GM19468 (cell line): Measurements from ENCODE around the gene CREBL2.
"Not testable (repeated sequence)": the region's sequence is repeated elsewhere in the genome, so short reads cannot be mapped to it uniquely, and the experiment has no call there.

Experiments used
- ATAC-seq: cut with Tn5 transposase; IDR thresholded peaks from one replicate; pipeline ENCODE4 v1.9.1; 2021; ENCODE audit warnings: mild to moderate bottlenecking, moderate library complexity, moderate number of reproducible peaks; ENCODE audit not compliant: unreplicated experiment; ENCODE audit errors: extremely low read depth

CREBL2 gene

DNA sequence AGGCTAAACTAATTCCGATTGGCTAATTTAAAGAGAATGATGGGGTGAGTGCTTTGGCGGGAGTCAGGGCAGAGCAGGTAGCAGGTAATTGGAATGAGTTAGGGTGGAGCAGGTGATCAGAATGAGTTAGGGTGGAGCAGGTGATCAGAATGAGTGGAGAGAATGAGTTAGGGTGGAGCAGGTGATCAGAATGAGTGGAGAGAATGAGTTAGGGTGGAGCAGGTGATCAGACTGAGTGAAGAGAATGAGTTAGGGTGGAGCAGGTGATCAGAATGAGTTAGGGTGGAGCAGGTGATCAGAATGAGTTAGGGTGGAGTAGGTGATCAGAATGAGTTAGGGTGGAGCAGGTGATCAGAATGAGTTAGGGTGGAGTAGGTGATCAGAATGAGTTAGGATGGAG, 15.7 kb upstream of the CREBL2 start:
- not testable (repeated sequence) for ATAC-seq

GRCh38 chr12:12596598-12596997, 15.1 kb upstream of the CREBL2 start:
- ATAC-seq: not testable (repeated sequence)

DNA sequence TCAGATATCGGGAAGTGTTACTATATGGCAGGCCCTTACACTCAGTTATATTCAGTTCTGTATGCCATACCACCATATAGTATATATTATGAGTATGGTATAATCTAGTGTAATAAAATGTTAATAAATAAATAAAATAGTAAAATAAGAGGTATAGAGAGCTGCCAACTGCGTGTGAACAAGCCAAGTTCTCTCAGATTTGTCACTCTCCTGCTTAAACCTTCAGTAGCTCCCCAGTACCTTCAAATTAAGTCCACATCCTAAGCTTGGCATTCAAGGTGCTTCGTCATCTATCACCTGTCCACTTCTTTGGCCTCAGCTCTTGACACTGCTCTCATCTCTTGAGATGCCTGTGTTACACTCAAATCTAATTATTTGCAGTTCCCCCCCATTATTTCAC, 12.8 kb upstream of the CREBL2 start:
- ATAC-seq: no peak

DNA sequence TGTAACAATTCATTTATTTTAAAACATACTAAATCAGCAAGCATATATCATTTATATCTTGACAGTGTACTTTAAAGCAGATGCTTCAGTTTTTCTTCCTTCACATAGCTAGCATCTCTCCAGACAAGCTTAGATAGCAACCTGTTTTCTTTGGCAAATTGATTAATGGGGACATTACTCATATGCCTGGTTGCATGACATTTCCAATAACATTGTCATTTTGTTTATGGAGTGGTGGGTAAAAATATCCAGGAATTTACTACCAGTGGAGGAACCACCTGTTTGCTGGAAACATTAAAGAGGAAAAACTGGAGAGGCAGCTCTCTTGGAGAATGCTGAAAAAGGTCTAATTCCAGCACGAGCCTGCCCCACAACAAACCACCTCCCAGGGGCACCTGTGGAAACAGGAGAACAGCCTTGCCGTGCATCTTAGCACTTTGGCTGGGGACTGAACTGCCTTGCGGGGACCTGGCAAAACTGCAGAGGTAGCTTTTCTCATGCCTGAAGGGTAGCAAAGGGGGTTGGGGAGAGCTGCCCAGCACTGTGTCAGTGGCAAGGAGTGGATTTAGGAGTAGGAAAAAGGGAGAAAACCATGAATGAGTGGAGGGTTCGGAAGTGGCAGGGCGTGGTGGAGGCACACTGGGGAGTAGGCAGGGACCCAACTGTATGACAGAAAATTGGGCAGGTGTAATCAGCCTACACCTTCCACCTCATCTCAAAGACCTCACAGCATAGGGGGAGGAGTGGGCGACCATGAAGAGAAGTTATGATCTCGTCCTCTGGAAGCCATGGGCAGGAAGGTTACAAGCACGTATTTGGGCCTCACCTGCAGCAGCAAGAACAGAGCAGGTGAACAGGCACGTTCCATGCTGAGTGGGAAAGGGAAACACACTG, 11.7 kb upstream of the CREBL2 start:
- ATAC-seq: no peak

DNA sequence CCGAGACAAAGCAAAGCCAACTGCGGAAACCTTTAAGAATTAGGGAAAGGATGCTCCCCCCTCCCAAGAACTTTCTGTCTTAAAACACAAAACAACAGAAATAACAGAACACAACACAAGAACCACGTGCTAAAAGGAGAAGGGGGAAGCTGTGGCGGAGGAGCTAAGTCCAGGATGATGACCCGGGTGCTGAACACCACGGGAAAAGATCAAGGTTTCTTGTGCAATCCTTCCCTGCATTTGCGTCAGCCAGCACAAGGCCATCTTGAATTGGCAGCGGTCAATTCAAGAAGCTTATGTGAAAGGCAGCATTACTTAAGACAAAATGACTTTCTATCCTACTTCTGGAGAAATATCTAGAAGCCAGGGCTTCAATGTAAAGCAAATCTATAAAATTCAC, 11.0 kb upstream of the CREBL2 start:
- ATAC-seq: no peak

DNA sequence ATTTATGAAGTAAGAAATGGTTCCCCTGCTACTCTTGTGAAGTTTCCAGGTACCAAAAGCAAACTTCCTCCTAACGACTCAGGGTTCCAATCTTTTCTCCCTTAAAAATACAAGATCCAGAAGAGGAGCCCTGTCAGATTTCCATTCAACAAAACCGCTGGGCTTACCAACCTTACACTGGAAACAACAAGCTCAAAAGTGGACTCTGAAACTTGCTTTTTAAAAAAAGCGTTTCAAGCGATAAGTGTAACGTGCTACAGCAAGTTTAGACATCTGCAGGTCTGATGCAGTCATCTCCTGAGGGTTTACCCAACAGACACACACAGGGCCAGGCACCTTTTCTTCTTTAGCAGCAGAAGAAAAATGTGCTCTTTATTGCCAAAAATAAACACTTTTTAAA, 6.9 kb upstream of the CREBL2 start:
- no peak for ATAC-seq

DNA sequence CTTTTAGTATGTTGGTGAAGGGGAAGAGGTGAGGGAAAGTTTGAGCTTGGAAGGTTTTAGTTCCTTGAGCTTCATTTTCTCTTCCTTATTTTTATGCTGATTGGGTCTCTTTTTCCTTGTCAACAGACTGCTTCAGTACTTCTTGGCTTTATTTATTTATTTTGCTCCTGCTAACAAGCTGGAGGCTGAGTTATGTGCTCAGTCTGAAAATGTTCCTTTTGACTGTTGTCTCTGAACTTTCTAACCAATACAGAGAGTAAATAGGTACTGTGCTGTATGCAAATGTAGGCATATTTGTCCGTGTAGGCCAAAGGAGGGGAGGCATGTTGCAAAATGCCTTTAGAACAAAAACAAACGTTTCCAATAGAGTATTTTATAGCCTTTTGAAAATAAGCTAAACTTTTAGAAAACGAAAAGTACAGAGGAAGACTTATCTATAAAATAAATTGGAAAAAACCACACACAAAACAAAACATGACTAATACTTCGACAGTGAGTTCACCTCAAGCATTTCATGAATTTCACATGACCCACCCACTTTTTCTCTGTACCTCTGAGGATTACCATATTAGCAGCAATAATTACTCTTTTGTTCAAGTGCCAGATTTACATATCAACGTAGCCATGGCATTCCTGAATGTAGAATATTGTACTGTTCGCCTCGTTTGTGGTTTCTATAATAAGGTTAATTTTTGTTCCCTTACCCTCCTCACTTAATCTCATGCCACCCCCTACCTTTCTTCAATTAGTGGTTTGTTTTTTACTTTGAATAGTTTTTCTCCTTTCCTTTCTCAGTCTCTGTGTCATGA, 4.7 kb upstream of the CREBL2 start:
- no peak for ATAC-seq

DNA sequence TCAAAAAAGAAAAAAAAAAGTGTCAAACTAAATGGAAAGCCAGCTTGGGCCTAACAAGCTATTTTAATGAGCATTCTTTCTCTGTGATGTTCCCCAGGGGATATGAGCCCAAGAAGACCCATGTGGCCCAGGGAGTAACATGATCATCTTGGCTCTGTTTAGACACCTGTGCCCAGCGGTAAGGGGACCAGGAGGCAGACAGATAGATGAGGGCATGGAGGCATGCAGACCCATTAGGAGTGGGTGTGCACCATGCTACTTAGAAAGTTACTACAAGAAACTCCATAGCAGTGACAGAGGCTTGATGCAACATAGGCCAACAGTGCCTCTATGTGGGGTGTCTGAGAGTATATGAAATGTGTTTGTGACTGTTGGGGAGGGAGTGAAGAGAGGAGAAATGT, 3.1 kb upstream of the CREBL2 start:
- ATAC-seq: no peak

- ATAC-seq: no peak
Observed at GRCh38 chr12:12609692-12610091, 2.0 kb upstream of the CREBL2 start.

- ATAC-seq: no peak
Observed at GRCh38 chr12:12610711-12611110, 965 bp upstream of the CREBL2 start.

- no peak for ATAC-seq
Observed at GRCh38 chr12:12612358-12612757, 682 bp downstream of the CREBL2 start.

DNA sequence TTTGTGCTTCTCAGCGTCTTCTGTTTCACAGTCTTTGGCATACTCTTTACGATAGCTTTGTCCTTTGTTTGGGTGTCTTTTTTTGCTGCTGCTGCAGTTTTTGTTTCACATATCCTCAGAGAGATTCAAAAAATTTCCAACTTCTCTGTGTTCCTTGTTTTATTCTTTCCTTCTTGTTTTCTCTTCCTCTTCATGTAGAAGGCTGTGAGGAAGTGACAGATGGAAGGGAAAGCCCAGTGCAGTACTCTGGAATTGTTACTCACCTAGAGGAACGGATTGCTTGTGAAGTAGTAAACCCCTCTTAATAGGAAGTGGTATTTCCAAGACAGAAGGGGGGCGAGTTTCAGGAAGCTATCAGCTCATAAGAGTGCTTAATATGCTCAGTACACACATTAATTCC, 1.7 kb downstream of the CREBL2 start:
- ATAC-seq: no peak

DNA sequence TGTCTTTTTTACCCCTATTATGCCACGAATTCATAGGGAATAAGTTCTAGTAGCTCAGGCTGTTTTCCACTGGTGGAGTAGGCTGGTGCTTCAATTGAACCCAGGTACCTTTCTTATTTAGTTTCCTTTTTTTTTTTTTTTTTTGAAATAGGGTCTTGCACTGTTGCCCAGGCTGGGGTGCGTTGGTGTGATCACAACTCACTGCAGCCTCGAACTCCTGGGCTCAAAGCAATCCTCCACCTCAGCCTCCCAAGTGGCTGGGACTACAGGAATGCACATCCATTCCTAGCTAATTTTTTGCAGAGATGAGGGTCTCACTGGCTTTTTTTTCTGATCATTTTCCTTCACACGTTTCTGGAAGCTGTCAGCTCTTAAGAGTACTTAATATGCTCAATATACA, 2.7 kb downstream of the CREBL2 start:
- no peak for ATAC-seq

DNA sequence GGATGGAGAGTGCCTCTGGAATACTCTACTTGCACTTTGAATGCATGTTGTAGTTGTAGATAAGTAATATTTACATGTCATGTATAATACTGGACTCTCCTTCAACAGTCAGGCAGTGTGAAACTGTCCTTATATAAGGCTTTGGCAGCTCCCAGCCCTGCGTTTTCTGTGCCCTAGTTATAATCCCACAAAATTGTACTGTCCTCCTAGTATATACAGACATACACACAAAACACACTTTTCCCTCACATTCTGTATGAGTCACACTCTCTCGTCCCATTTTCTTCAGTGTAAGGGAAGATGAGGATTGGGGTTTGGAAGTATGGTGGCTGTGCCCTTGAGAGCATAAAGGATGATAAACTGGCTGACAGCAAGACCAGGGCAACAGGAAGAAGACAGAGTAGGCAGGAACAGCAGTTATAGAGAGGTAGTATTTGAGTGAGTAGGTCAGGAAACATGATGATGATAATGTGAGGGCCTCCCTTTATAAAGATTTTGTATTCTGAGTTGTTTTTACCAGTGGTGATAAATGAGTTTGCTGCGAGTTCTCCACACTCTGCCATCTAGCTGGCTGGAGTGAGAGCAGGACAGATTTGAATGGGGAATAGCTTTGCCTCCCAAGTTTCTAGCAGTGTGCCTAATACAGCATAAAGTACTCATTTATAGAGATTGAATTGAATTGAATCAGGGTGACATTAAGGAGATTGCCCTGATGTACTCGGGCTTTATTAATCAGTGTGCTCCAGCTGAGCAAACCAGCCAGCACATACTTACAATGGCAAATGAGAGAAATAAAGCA, 5.0 kb downstream of the CREBL2 start:
- no peak for ATAC-seq

GRCh38 chr12:12618064-12618463, 6.4 kb downstream of the CREBL2 start:
- not testable (repeated sequence) for ATAC-seq

GRCh38 chr12:12620730-12621315, 9.1 kb downstream of the CREBL2 start:
- no peak for ATAC-seq

GRCh38 chr12:12622418-12622817, 10.7 kb downstream of the CREBL2 start:
- no peak for ATAC-seq

- ATAC-seq: no peak
Observed at GRCh38 chr12:12624498-12624992, 12.9 kb downstream of the CREBL2 start.

DNA sequence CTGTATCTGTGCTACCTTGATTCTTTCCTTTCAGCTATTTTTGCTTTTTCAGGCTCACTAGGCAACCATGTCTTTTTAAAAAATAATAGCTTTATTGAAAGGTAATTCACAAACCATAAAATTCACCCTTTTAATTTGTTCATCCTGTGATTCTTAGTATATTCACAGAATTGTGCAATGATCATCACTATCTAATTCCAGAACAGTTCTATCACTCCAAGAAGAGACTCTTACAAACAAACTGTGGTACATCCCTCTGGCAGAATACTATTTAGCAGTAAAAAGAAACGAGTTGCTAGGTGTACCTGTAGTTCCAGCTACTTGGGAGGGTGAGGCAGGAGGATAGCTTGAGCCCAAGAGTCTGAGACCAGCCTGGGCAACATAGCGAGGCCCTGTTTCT, 14.8 kb downstream of the CREBL2 start:
- ATAC-seq: no peak

GRCh38 chr12:12627308-12627827, 15.7 kb downstream of the CREBL2 start:
- ATAC-seq: no peak
